ENCODE data around the gene ZNF140. TPM values are rescaled to one million over a fixed set of nuclear protein-coding genes. Genes with fewer than 3 reads are reported as not detected.

The ZNF140 gene
- 13.4 and 16.3 TPM in 2 replicates for total RNA-seq (2014; rRNA removed; shearing (Covaris generic))
- 13.1 and 15.7 TPM in 2 replicates for total RNA-seq (2022)
- Bru-seq, nascent RNA: percentile 79 among the genes with signal in this experiment
- BruChase-seq, experiment 1, labeled RNA remaining after a 6-hour chase: percentile 64 among the genes with signal in this experiment
- percentile 72 among the genes with signal in this experiment for BruChase-seq, experiment 2, labeled RNA remaining after a 2-hour chase
- long read RNA-seq, transcript ZNF140-202 (5 exons, 3,550 nt): major isoform, 15 of 34 reads
- long read RNA-seq, transcript ZNF140-209 (6 exons, 2,328 nt): minor isoform, 6 of 34 reads
- long read RNA-seq, partial matches to known transcripts: 0 of 34 reads
- long read RNA-seq, other reads (novel, unspliced or antisense): 12 of 34 reads

DNA sequence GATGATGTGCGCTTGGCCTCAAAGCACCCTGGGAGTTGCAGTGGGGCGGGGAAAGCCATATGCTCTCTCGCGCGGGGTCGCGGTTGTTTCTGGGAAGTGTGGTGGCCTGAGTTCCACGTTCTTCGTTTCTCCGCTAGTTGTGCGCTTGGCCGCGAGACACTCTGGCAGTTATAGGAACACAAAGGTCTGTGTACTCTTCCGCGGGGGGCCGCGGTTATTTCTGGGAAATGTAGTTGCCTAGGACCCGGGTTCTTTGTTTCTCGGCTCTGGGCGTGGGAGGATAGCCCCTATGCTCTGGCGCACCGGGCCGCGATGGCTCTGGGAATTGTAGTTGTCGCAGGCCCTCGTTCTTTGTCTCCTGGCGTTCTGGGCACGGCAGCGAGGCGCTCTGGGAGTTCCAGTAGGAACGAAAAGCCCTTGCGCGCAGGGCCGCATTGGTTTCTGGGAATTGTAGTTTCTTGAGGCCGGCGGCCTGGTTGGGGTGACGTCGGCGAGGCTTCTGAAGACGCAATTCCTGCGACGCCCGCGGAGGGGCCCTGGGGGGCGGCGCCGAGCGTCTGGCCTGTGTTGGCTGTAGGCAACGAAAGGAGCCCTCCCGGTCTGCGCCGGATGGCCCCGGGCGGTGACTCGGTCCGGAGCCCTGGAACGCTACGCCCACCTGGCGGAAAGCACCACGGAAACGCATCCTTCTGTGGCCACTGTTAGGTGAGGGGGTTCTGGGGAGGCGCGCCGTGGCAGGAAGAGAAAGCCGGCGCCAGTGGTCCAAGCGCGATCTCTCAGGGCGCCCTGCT, at the start of gene ZNF140:
Gene ZNF140 (plus strand): TSS at position 556 of the 791 bp plus-strand sequence. CDS start 398 bp downstream, outside the sequence.
- BruUV-seq (replicated peaks): no TSS peak
- ChIA-PET CTCF (ENCODE audit: unreplicated experiment) (no interaction called here), POLR2A (interaction anchor here (0.6 to 1.1 kb wide), 2 partner anchors 95 to 122 kb away, joined by 3 to 4 read pairs; partner anchors contain the start of gene ZNF26)
- peak within 1 kb of the TSS; percentile 100 for H2AFZ ChIP-seq (ENCODE audit: low read length)
- H3K9me3 ChIP-seq (ENCODE audit: low read length): peaks cover 64% of the 10 kb centered on the region
- H3K4me1 ChIP-seq (ENCODE audit: insufficient read depth, low read length, poor library complexity, severe bottlenecking): peaks cover 15% of the 10 kb centered on the region
- H3K4me3 ChIP-seq (ENCODE audit: low read depth, low read length, poor library complexity, severe bottlenecking): peak within 1 kb of the TSS; percentile 86
- DNase-seq (ENCODE audit: low spot score): peak; percentile 98
- no peaks in the 10 kb centered on the region for H4K20me1 ChIP-seq (ENCODE audit: insufficient read depth, low read length)
- intact Hi-C loops (cut with micrococcal nuclease; ENCODE audit: unreplicated experiment): loop anchor here (1.0 kb wide), 5 partner anchors 43 to 124 kb away; partner anchors contain the start of genes ZNF10, ZNF26, ZNF268 and ZNF605
- peaks cover 9% of the 10 kb centered on the region; the same call in 1 of the 2 replicates for H3K79me2 ChIP-seq (ENCODE audit: insufficient read depth, low read depth, low read length)
- no peaks in the 10 kb centered on the region for H3K9me2 ChIP-seq (ENCODE audit: insufficient read depth, low read length)
- peaks cover 40% of the 10 kb centered on the region for H3K36me3 ChIP-seq (ENCODE audit: insufficient read depth, low read length)
- H3K27ac ChIP-seq (ENCODE audit: low read depth, low read length, poor library complexity, severe bottlenecking): peak within 1 kb of the TSS; percentile 87
- H3K4me2 ChIP-seq (ENCODE audit: low read length): peak within 1 kb of the TSS; percentile 90
- no peak for TF ChIP-seq EZH2phosphoT487 (IDR thresholded peaks at IDR 0.05; ENCODE audit: borderline replicate concordance, low read depth, low read length)
- TF ChIP-seq, protein P1, sequence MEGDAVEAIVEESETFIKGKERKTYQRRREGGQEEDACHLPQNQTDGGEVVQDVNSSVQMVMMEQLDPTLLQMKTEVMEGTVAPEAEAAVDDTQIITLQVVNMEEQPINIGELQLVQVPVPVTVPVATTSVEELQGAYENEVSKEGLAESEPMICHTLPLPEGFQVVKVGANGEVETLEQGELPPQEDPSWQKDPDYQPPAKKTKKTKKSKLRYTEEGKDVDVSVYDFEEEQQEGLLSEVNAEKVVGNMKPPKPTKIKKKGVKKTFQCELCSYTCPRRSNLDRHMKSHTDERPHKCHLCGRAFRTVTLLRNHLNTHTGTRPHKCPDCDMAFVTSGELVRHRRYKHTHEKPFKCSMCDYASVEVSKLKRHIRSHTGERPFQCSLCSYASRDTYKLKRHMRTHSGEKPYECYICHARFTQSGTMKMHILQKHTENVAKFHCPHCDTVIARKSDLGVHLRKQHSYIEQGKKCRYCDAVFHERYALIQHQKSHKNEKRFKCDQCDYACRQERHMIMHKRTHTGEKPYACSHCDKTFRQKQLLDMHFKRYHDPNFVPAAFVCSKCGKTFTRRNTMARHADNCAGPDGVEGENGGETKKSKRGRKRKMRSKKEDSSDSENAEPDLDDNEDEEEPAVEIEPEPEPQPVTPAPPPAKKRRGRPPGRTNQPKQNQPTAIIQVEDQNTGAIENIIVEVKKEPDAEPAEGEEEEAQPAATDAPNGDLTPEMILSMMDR (conservative IDR thresholded peaks at IDR 0.05; ENCODE audit: low read length): 0 out of 2 replicates have a peak, but pooled peaks have one; percentile 35

DNA sequence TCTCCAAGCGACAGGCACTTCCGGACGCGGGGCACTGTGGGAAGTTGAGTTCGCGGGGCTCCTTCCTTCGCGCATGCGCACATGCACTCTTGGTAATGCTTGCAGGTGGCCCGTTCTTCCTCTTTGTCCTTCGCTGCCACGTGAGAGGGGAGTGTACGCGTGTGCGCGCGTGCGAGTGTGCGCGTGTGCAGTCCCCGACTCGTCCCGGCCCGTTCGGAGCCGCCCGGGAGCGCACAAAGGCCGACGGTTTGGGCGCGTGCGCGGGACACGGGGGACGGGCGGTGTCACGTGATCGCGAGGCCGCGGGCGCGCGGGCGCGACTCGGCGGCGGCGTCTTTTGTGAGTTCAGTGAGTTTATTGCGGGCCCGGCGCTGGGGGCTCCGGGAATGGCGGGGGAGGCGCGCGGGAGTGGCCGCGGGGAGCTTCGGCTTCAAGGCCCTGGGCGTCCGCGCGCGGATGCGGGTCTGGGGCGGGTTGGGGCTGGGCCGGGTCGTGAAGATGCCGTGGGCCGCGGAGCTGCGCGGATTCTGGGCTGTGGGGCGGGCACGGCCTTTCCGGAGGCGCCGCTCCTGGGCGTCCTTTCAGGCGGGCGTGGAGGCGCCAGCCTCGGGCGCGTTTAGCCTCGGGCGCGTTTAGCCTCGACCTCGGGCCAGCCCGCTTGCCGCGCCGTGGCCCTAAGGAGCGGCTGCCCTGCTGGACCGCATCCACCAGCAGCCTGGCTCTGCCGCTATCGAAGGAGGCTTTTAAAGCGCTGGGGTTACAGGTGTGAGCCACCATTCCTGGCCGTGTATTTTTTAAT, 43.3 kb upstream of the ZNF140 start, which contains the start of gene ZNF84:
Gene ZNF84 (plus strand): TSS at position 303 of the 799 bp plus-strand sequence. CDS start 3,959 bp downstream, outside the sequence.
- Histone ChIP-seq H3K9me2 (ENCODE audit: insufficient read depth, low read length) (no peaks in the 10 kb centered on the region), H3K27ac (ENCODE audit: low read depth, low read length, poor library complexity, severe bottlenecking) (peak within 1 kb of the TSS; percentile 81), H3K4me3 (ENCODE audit: low read depth, low read length, poor library complexity, severe bottlenecking) (peak within 1 kb of the TSS; percentile 86), H2AFZ (ENCODE audit: low read length) (peak within 1 kb of the TSS; percentile 66), H3K36me3 (ENCODE audit: insufficient read depth, low read length) (peaks cover 44% of the 10 kb centered on the region), H3K4me2 (ENCODE audit: low read length) (peak within 1 kb of the TSS; percentile 82), H4K20me1 (ENCODE audit: insufficient read depth, low read length) (no peaks in the 10 kb centered on the region), H3K79me2 (ENCODE audit: insufficient read depth, low read depth, low read length) (peaks cover 28% of the 10 kb centered on the region), H3K9me3 (ENCODE audit: low read length) (peaks cover 63% of the 10 kb centered on the region), H3K4me1 (ENCODE audit: insufficient read depth, low read length, poor library complexity, severe bottlenecking) (peaks cover 8% of the 10 kb centered on the region)
- ChIA-PET POLR2A (interaction anchor here (0.6 to 1.3 kb wide), 4 partner anchors 7 to 52 kb away, joined by 3 to 4 read pairs (median 3); partner anchors contain the start of gene ZNF26), CTCF (ENCODE audit: unreplicated experiment) (interaction anchor here (0.6 kb wide), 1 partner anchor 67 kb away, joined by 6 read pairs; no protein-coding TSS in a partner anchor)
- DNase-seq (ENCODE audit: low spot score): peak; percentile 98
- TF ChIP-seq, protein P1 (conservative IDR thresholded peaks at IDR 0.05; ENCODE audit: low read length): no peak
- TF ChIP-seq EZH2phosphoT487 (IDR thresholded peaks at IDR 0.05; ENCODE audit: borderline replicate concordance, low read depth, low read length): no peak
- intact Hi-C loops (cut with micrococcal nuclease; ENCODE audit: unreplicated experiment): loop anchor here (1.0 kb wide), 2 partner anchors 43 to 51 kb away; partner anchors contain the start of genes ZNF140 and ZNF26
- no TSS peak for BruUV-seq (replicated peaks)

Measured in OCI-LY7 (cell line).